NK-92 (cell line): ENCODE data around the gene CCNYL1.
"Not testable (repeated sequence)": the region's sequence is repeated elsewhere in the genome, so short reads cannot be mapped to it uniquely, and the experiment has no call there.

Experiments
- DNase-seq: peaks from one replicate; lab custom pipeline; 2025; ENCODE audit not compliant: unreplicated experiment; lab: John Stamatoyannopoulos, UW

The CCNYL1 gene

GRCh38 chr2:207734264-207734635 lies 22.8 kb downstream of the CCNYL1 start:
- no peak for DNase-seq

DNA sequence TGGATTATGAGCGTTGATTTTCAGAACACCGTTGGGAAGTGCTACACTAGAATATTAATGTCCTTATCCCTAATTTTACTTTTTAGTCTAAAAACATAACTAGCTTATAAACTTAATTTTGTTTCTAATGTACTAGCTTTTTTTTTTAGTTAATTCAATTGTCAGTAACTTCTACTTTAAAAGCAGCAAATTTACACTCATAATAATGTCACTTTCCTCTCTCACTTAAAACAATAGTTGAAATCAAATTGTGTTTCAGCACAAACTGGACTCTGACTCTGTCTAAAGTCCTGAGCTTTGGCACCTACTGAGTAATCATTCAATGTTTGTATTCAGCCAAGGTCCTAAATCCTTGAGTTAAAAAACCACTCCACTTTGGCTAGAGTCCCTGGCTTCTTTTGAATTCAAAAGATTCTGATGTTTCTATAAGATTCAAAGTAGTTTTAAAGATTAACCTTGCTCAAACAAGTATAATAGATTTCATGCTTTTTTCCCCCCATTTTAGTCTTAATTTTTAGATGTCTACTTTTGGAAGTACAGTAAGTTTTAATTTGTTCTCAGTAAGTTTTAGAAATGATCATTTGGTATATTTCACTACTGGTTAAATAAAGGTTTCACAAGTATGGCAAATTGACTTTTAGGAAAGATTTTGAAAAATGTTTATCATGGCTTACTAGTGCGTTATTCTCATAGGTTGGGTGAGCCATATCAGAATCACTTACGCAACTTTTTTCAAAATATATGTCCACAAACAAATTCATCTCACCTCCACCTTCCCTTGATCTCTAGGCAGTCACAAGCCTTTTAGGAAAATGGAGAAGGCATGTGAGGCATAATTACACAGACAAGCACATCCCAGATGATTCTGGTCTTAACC lies 23.4 kb downstream of the CCNYL1 start:
- DNase-seq = no peak

DNA sequence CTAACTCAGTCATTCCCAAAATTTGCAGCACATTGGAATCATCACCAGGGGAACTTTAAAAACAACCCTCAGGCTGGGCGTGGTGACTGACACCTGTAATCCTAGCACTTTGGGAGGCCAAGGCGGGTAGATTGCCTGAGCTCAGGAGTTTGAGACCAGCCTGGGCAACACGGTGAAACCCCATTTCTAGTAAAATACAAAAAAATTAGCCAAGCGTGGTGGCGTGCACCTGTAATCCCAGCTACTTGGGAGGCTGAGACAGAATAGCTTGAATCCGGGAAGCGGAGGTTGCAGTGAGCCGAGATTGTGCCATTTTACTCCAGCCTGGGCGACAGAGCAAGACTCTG lies 24.0 kb downstream of the CCNYL1 start:
- not testable (repeated sequence) for DNase-seq

DNA sequence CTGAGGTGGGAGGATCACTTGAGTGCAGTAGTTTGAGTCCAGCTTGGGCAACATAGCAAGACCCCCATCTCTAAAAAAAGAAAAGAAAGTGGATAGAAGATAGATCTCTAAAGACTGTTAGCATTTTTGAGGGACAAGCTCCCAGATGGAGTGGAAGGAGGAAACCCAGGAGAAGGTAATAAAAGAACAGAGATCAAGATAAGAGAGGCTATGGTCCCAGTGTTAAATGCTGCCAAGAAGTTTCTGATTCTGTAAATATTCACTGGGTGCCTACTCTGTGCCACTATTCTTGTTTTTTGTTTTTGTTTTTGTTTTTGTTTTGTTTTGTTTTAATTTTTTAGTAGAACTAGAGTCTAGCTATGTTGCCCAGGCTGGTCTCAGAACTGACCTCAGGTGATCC lies 32.1 kb downstream of the CCNYL1 start:
- DNase-seq = no peak

DNA sequence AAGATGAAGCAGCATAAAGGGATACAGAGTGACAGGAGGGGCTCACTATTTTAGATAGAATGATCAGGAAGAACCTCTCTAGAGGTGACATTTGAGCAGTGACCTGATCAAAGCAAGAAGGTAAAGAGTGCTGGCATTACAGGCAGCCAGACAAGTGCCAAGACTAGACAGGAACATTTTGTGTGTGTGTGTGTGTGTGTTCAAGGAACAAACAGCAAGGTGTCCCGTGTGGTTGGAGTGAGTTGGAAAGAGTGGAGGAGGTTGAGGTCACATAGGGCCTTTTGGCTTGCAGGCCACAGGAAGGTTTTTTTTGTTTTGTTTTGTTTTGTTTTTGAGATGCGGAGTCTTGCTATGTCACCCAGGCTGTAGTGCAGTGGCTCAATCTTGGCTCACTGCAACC lies 32.6 kb downstream of the CCNYL1 start:
- no peak for DNase-seq

- no peak for DNase-seq
These were observed 33.0 kb downstream of the CCNYL1 start for GRCh38 chr2:207744451-207744850.

GRCh38 chr2:207746131-207746530 lies 34.7 kb downstream of the CCNYL1 start:
- DNase-seq = no peak

GRCh38 chr2:207747653-207748560 lies 36.5 kb downstream of the CCNYL1 start:
- DNase-seq = no peak

GRCh38 chr2:207748993-207749392 lies 37.6 kb downstream of the CCNYL1 start:
- DNase-seq = no peak

DNA sequence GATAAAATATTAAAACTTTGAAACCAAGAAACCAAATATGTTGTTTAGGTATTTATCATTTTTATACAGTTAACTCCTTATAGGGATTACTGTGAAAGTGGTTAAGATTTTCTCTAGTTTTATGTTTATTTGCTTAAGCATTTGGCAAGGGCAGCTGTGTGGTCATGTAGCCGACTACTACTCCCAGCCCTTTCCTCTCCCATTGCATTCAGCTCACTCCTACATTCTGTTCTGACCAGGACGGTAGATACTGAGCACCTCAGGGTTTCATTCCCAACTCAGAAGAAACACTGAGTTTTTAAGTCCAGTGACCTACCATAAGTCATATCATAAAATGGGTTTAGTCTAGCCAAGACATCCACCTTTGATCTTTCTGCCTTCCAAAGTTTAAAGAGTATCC lies 38.4 kb downstream of the CCNYL1 start:
- DNase-seq = no peak

DNA sequence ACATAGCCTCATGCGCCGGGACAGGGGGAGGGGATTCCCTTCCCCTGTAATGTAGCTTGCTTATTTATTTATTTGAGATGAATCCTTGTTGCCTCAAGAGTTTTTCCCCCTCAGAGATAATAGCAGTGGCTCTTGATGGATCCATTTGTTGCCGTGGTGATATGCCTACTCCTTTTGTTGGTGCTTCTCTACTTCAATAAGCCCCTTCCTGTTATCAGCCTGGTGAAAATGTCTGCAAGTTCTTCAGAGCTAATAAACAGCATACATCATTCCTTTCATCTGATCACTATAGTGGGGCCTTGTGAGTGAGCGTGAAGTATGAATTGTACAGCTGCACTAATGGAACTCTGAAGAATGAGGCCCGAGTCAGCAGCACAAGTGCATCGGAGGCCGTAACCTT lies 38.9 kb downstream of the CCNYL1 start:
- no peak for DNase-seq

DNA sequence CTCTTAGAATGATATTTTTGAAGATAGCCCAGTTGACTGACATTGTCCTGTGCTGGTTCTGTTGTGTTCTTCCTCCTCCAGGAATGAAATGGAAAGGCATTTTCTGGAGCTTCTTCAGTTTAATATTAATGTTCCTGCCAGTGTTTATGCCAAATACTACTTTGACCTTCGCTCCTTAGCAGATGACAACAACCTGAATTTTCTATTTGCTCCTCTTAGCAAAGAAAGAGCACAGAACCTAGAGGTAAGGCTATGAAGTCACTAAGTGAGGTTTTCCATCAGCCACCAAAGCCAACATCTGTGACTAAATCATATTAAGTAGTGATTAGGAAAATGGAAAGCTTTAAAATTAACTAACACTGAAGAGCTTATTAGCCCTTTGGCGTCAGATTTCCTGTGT lies 39.4 kb downstream of the CCNYL1 start:
- DNase-seq = no peak

DNA sequence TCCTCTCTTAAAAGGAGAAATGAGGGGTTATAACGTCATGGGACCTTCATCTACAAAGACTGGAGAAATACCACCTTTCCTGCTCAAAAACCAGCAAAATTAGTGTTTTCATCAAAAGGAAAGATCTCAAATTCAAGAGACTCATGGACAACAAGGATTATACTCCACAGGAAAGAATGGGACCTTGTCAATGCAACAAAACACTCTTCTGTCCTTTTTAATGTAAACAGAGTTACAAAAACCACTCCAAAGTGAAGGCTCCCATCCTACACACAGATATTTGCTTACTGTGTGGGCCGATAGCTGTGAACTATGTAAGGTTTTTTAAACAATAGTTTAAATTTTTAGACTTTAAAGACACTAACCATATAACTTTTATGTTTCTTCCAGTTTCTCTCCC lies 42.2 kb downstream of the CCNYL1 start:
- DNase-seq = not testable (repeated sequence)

- no peak for DNase-seq
These were observed 43.3 kb downstream of the CCNYL1 start for GRCh38 chr2:207754498-207755383.

GRCh38 chr2:207758025-207758424 lies 46.6 kb downstream of the CCNYL1 start:
- no peak for DNase-seq

DNA sequence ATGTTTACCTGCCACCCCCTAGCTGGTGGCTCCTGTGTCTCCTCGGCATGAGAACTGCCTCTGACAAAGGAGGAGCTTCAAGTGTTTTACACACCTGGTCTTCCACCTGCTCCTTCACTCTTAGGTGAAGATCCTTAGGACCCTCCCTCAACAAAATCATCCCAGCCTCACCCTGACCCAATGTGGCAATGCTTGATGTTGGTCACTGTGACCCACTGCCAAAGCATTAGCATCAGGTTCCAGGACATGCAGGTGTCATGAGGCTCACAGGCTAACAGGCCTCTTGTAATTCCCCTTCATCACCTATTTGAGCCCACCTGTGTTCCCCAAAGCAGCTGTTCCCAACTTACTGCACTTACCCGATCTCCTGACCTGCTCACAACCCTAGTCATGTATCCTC lies 48.5 kb downstream of the CCNYL1 start:
- DNase-seq = no peak

GRCh38 chr2:207760453-207760852 lies 49.0 kb downstream of the CCNYL1 start:
- DNase-seq = no peak

GRCh38 chr2:207761426-207761825 lies 50.0 kb downstream of the CCNYL1 start:
- not testable (repeated sequence) for DNase-seq

DNA sequence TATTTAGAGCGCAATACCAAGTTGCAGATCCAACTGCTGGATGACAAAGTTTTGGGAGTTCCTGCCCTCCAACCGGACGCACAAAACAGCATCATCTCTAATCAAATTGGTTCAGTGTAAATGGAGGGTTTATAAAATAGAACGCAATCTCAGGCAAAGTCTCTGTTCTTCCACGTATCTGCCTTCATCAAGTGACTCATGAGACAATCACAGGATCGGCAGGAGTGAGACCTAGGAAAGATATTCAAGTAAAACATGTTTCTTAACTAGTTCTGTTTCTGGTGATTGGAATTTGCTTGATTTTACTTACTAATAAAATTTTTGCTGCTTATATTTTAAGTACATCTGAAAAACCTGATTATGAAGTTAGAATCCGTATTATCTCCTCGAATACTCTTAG lies 50.7 kb downstream of the CCNYL1 start:
- no peak for DNase-seq

- DNase-seq = no peak
These were observed 52.0 kb downstream of the CCNYL1 start for GRCh38 chr2:207763303-207763917.
